Inflammatory macrophage (primary cell): ENCODE measurements around the gene WNK4.

Experiments used
- DNase-seq, 2 donors: peaks; one replicate each; pipeline ENCODE4 v3.0.0-alpha.2; 2020 to 2022

The WNK4 gene

GRCh38 chr17:42841975-42842685, 61.7 kb downstream of the WNK4 start:
- DNase-seq: no peak

GRCh38 chr17:42843358-42843934, 63.0 kb downstream of the WNK4 start:
- DNase-seq: peak; percentile 63 to 70

DNA sequence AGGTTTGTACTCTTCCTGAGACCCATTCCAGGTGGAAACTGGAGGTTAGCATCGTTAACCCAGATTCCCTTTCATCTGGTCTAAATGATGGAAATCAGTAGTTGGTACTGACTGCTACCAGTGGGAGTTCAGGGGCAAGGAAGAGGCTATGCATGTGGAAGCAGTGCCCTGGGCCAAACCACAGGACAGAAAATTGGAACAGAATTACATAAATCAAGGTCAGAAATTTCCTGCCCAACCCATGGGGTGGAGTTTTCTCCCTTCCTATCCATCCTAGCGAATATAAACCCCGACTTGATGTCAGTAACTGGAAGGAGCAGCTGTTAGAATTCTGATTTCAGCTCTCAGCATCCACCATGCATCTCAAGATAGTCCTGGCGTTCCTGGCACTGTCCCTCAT, 63.9 kb downstream of the WNK4 start, which contains the start of gene AOC2:
AOC2 (plus strand) TSS at position 310 of the 400 bp plus-strand sequence; CDS start at position 357, 47 bp downstream.
- no peak for DNase-seq

DNA sequence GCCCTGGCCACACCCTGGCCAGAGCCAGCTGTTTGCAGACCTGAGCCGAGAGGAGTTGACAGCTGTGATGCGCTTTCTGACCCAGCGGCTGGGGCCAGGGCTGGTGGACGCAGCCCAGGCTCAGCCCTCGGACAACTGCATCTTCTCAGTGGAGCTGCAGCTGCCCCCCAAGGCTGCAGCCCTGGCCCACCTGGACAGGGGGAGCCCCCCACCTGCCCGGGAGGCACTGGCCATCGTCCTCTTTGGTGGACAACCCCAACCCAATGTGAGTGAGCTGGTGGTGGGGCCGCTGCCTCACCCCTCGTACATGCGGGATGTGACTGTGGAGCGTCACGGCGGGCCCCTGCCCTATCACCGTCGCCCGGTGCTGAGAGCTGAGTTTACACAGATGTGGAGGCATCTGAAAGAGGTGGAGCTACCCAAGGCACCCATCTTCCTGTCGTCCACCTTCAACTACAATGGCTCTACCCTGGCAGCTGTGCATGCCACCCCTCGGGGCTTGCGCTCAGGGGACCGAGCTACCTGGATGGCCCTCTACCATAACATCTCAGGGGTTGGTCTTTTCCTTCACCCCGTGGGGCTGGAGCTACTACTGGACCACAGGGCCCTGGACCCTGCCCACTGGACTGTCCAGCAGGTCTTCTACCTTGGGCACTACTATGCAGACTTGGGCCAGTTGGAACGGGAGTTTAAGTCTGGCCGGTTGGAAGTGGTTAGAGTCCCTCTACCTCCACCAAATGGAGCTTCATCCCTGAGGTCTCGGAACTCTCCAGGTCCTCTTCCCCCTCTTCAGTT, 64.5 kb downstream of the WNK4 start:
- DNase-seq: no peak

- DNase-seq: no peak
These were observed 65.1 kb downstream of the WNK4 start for GRCh38 chr17:42845556-42845917.

GRCh38 chr17:42845918-42846593, 65.6 kb downstream of the WNK4 start:
- DNase-seq: peak; percentile 50 to 51
